Adrenal gland (tissue), 5 donors: ENCODE results near the gene SUSD1.

Experiments used
- POLR2A ChIP-seq, 2 donors: fragments of 450-650 bp; IDR thresholded peaks; one replicate each; pipeline ENCODE4 v1.6.1; 2017; ENCODE audit warnings: antibody characterized with exemption in 2 of 2, mild to moderate bottlenecking in 2 of 2, moderate library complexity in 1 of 2
- TF ChIP-seq, protein P1 (sequence below), 6 experiments: fragments of 450-650 bp in 4 of 6; fragments of 200-600 bp in 2 of 6; sonication (generic) in 1 of 6; IDR thresholded peaks; 1 replicate in 5 of 6; 2 replicates in 1 of 6; pipeline versions ENCODE4 v1.5.1 to v1.8.0; 2016 to 2021; ENCODE audit warnings: antibody characterized with exemption in 6 of 6, mild to moderate bottlenecking in 2 of 6, moderate library complexity in 1 of 6
- donor health status: DM: no; HTN: no; CAD: no.

- TF ChIP-seq, protein P1, sequence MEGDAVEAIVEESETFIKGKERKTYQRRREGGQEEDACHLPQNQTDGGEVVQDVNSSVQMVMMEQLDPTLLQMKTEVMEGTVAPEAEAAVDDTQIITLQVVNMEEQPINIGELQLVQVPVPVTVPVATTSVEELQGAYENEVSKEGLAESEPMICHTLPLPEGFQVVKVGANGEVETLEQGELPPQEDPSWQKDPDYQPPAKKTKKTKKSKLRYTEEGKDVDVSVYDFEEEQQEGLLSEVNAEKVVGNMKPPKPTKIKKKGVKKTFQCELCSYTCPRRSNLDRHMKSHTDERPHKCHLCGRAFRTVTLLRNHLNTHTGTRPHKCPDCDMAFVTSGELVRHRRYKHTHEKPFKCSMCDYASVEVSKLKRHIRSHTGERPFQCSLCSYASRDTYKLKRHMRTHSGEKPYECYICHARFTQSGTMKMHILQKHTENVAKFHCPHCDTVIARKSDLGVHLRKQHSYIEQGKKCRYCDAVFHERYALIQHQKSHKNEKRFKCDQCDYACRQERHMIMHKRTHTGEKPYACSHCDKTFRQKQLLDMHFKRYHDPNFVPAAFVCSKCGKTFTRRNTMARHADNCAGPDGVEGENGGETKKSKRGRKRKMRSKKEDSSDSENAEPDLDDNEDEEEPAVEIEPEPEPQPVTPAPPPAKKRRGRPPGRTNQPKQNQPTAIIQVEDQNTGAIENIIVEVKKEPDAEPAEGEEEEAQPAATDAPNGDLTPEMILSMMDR (IDR thresholded peaks at IDR 0.05): no peak
- TF ChIP-seq POLR2A (IDR thresholded peaks at IDR 0.05): no peak
These were observed 34.2 kb downstream of the SUSD1 start for GRCh38 chr9:112140936-112141335.
